Astrocyte (in vitro differentiated cells and primary cell): ENCODE results near the gene ELMOD1. TPM values are rescaled to one million over a fixed set of nuclear protein-coding genes. Genes with fewer than 3 reads are reported as not detected.

Experiments
- DNase-seq: peaks from one replicate; pipeline ENCODE4 v3.0.0-alpha.2; 2010; ENCODE audit warnings: low read depth
- FAIRE-seq: peaks from 2 replicates; lab custom pipeline; 2011; peaks lifted over from hg19 to GRCh38; lab: Jason Lieb, UNC
- H2AFZ ChIP-seq: 2 replicates; pipeline ENCODE4 v1.6.0; 2012; ENCODE audit warnings: low read depth, low read length, inconsistent platforms
- H3K27ac ChIP-seq: 2 replicates; pipeline ENCODE4 v1.5.1; 2011; ENCODE audit warnings: low read depth, low read length, inconsistent platforms
- H3K27me3 ChIP-seq: 2 replicates; pipeline ENCODE4 v1.6.0; 2011; ENCODE audit warnings: low read length, inconsistent platforms; ENCODE audit not compliant: insufficient read depth
- H3K36me3 ChIP-seq: 2 replicates; pipeline ENCODE4 v1.5.1; 2011; ENCODE audit warnings: low read length, inconsistent platforms; ENCODE audit not compliant: insufficient read depth
- H3K4me1 ChIP-seq: 2 replicates; pipeline ENCODE4 v1.5.1; 2011; ENCODE audit warnings: low read length, inconsistent platforms; ENCODE audit not compliant: insufficient read depth
- H3K4me2 ChIP-seq: 2 replicates; pipeline ENCODE4 v1.6.0; 2012; ENCODE audit warnings: low read length, inconsistent platforms
- H3K4me3 ChIP-seq: 2 replicates; pipeline ENCODE4 v1.5.1; 2011; ENCODE audit warnings: low read depth, mild to moderate bottlenecking, low read length, inconsistent platforms; ENCODE audit not compliant: insufficient read depth
- H3K79me2 ChIP-seq: 2 replicates; pipeline ENCODE4 v1.6.0; 2012; ENCODE audit warnings: mild to moderate bottlenecking, low read length, inconsistent platforms; ENCODE audit not compliant: insufficient read depth
- H3K9ac ChIP-seq: 2 replicates; pipeline ENCODE4 v1.6.0; 2012; ENCODE audit warnings: mild to moderate bottlenecking, low read length, inconsistent platforms
- H3K9me3 ChIP-seq: 2 replicates; pipeline ENCODE4 v1.5.1; 2012; ENCODE audit warnings: low read depth, mild to moderate bottlenecking, low read length, inconsistent platforms; ENCODE audit not compliant: insufficient read depth
- H4K20me1 ChIP-seq: 2 replicates; pipeline ENCODE4 v1.6.0; 2012; ENCODE audit warnings: low read length, inconsistent platforms; ENCODE audit not compliant: insufficient read depth
- H3K27ac Mint-ChIP-seq: one replicate; pipeline ENCODE4 v1.8.0; 2021; ENCODE audit warnings: mild to moderate bottlenecking, mixed read lengths; ENCODE audit not compliant: unreplicated experiment
- H3K27me3 Mint-ChIP-seq: one replicate; pipeline ENCODE4 v1.8.0; 2021; ENCODE audit warnings: low read depth, mixed read lengths; ENCODE audit not compliant: unreplicated experiment
- H3K36me3 Mint-ChIP-seq: one replicate; pipeline ENCODE4 v1.8.0; 2021; ENCODE audit warnings: low read depth, mixed read lengths; ENCODE audit not compliant: unreplicated experiment
- H3K4me1 Mint-ChIP-seq: one replicate; pipeline ENCODE4 v1.8.0; 2021; ENCODE audit warnings: low read depth, mixed read lengths; ENCODE audit not compliant: unreplicated experiment
- H3K4me3 Mint-ChIP-seq: one replicate; pipeline ENCODE4 v1.8.0; 2021; ENCODE audit warnings: mild to moderate bottlenecking, moderate library complexity, mixed read lengths; ENCODE audit not compliant: unreplicated experiment
- H3K9me3 Mint-ChIP-seq: one replicate; pipeline ENCODE4 v1.8.0; 2021; ENCODE audit warnings: mild to moderate bottlenecking, mixed read lengths; ENCODE audit not compliant: unreplicated experiment
- EZH2 ChIP-seq: IDR thresholded peaks from 2 replicates; pipeline ENCODE4 v1.6.1; 2012; ENCODE audit warnings: mild to moderate bottlenecking, low read length, inconsistent platforms; ENCODE audit not compliant: insufficient read depth
- total RNA-seq: library from RNA; stranded (reverse); gene quantifications from 2 replicates; pipeline ENCODE4 v1.2.1, GENCODE V29; 2021
- TF ChIP-seq, protein P1 (sequence below): IDR thresholded peaks from 2 replicates; pipeline ENCODE4 v1.5.1; 2011; ENCODE audit warnings: low read depth, mild to moderate bottlenecking, inconsistent platforms, low read length, moderate library complexity; ENCODE audit not compliant: insufficient read depth

Gene ELMOD1
- total RNA-seq, 1 donor from 2014 or later: 0.52 TPM

DNA sequence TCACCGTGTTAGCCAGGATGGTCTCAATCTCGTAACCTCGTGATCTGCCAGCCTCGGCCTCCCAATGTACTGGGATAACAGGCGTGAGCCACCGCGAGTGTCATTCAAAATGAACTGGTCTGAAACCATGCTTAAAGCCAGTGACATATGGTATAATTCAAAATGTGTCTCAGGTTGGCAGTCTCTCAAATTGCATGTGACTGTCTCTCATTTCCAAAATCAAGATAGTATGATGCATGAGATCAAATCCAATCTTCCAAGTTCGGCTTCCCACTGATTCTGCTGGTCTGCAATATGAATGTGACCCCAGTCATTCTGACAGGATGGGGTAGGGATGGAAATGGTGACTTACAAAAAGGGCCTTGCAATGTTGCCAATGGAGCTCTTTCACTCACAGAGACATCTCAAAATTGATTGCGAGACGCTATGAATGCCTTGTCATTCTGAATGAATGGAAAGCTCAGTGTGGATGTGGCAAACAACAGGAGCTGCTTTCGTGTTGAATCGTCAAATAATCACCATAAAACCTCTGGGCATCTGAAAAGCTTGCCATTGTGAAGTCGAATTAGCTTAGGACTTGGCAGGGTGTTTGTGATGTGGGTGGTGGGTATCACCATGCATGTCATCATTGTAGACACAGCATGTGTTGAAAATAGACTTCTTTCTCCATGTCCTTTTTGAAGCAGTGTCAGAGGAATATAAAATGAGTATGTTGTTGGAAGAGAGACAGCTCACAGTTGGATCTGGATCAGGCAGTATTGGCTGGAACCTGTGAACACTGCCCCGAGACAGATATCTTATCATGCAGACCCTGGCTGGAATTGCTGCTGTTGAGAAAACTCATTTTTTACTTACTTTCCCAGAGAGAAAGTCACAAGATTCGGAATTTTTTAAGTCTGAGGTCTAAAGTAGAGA is 108.7 kb downstream of the ELMOD1 start:
- peak overlapping the region; percentile 31 for H3K27ac Mint-ChIP-seq
- TF ChIP-seq EZH2: no peak
- TF ChIP-seq, protein P1, sequence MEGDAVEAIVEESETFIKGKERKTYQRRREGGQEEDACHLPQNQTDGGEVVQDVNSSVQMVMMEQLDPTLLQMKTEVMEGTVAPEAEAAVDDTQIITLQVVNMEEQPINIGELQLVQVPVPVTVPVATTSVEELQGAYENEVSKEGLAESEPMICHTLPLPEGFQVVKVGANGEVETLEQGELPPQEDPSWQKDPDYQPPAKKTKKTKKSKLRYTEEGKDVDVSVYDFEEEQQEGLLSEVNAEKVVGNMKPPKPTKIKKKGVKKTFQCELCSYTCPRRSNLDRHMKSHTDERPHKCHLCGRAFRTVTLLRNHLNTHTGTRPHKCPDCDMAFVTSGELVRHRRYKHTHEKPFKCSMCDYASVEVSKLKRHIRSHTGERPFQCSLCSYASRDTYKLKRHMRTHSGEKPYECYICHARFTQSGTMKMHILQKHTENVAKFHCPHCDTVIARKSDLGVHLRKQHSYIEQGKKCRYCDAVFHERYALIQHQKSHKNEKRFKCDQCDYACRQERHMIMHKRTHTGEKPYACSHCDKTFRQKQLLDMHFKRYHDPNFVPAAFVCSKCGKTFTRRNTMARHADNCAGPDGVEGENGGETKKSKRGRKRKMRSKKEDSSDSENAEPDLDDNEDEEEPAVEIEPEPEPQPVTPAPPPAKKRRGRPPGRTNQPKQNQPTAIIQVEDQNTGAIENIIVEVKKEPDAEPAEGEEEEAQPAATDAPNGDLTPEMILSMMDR: no peak
- no peaks in the 10 kb centered on the region for H3K36me3 ChIP-seq
- no peaks in the 10 kb centered on the region for H3K9me3 ChIP-seq
- H3K4me3 Mint-ChIP-seq: no peak overlapping the region
- no peak overlapping the region for H3K9ac ChIP-seq
- no peak overlapping the region for H3K27ac ChIP-seq
- peak overlapping the region; percentile 23 for H2AFZ ChIP-seq
- H3K27me3 Mint-ChIP-seq: no peaks in the 10 kb centered on the region
- no peaks in the 10 kb centered on the region for H4K20me1 ChIP-seq
- H3K4me1 ChIP-seq: peaks cover 20% of the 10 kb centered on the region
- no peaks in the 10 kb centered on the region for H3K79me2 ChIP-seq
- H3K27me3 ChIP-seq: no peaks in the 10 kb centered on the region
- H3K4me3 ChIP-seq: no peak overlapping the region
- peaks cover 4% of the 10 kb centered on the region for H3K9me3 Mint-ChIP-seq
- H3K36me3 Mint-ChIP-seq: no peaks in the 10 kb centered on the region
- H3K4me2 ChIP-seq: no peak overlapping the region
- DNase-seq (peak; percentile 48), FAIRE-seq (no peak)
- H3K4me1 Mint-ChIP-seq: peaks cover 51% of the 10 kb centered on the region

GRCh38 chr11:107702109-107702660 is 111.2 kb downstream of the ELMOD1 start:
- peak overlapping the region; percentile 58 for H3K27ac Mint-ChIP-seq
- Histone ChIP-seq H3K27ac (no peak overlapping the region), H3K79me2 (no peaks in the 10 kb centered on the region), H2AFZ (no peak overlapping the region), H3K4me1 (peaks cover 19% of the 10 kb centered on the region), H3K9me3 (no peaks in the 10 kb centered on the region), H3K27me3 (no peaks in the 10 kb centered on the region), H3K4me2 (no peak overlapping the region), H3K4me3 (no peak overlapping the region), H3K36me3 (no peaks in the 10 kb centered on the region), H3K9ac (no peak overlapping the region), H4K20me1 (no peaks in the 10 kb centered on the region)
- no peak for DNase-seq
- peaks cover 4% of the 10 kb centered on the region for H3K9me3 Mint-ChIP-seq
- H3K4me1 Mint-ChIP-seq: peaks cover 54% of the 10 kb centered on the region
- no peak for FAIRE-seq
- TF ChIP-seq, protein P1: no peak
- no peak for TF ChIP-seq EZH2
- H3K36me3 Mint-ChIP-seq: no peaks in the 10 kb centered on the region
- no peak overlapping the region for H3K4me3 Mint-ChIP-seq
- no peaks in the 10 kb centered on the region for H3K27me3 Mint-ChIP-seq
